ENCODE data around the gene SNRPB2. TPM values are rescaled to one million over a fixed set of nuclear protein-coding genes. Genes with fewer than 3 reads are reported as not detected.

SNRPB2 gene
- total and polyA plus RNA-seq, 9 of the 15 experiments (the other 6 are each of a cell fraction or from before 2014, with no cell fraction given), result 40.0 to 131 (median 89.4) TPM

- no peak for TF ChIP-seq ZNF561 (CRISPR knock-in tag; conservative IDR thresholded peaks at IDR 0.05)
- TF ChIP-seq ETV5 (CRISPR knock-in tag; IDR thresholded peaks at IDR 0.05; ENCODE audit: low read depth), result peak; percentile 93
- TF ChIP-seq THRA (IDR thresholded peaks at IDR 0.05), result no peak
- TF ChIP-seq ZNF639 (CRISPR knock-in tag; conservative IDR thresholded peaks at IDR 0.05 in 1 of 2, IDR thresholded peaks at IDR 0.05 in 1 of 2), result 0 out of 4 replicates have a peak, but pooled peaks of 1 of the 2 experiments have one; percentile 29
- TF ChIP-seq NFIC (IDR thresholded peaks at IDR 0.05), result no peak
- TF ChIP-seq SMAD4 (CRISPR knock-in tag; conservative IDR thresholded peaks at IDR 0.05), result peak; percentile 84
Observed at GRCh38 chr20:16729565-16730460, at the start of gene SNRPB2 (continued).

GRCh38 chr20:16684416-16684815 lies 45.4 kb upstream of the SNRPB2 start:
- DNase-seq (ENCODE audit: extremely low read depth in 1 of 4, low spot score in 3 of 4) (no peak), ATAC-seq (no peak), FAIRE-seq (no peak)
- Histone ChIP-seq H4K20me1 (replicated peaks; ENCODE audit: control insufficient read depth, insufficient read depth, low read length) (no peaks in the 10 kb centered on the region), H3K4me3 (no peak overlapping the region), H3K36me3 (ENCODE audit: control insufficient read depth, insufficient read depth, low read length) (no peaks in the 10 kb centered on the region), H2AFZ (ENCODE audit: low read depth, low read length) (no peak overlapping the region), H3K79me2 (ENCODE audit: control insufficient read depth, insufficient read depth, low read length) (no peaks in the 10 kb centered on the region), H3K4me2 (ENCODE audit: insufficient read depth, low read length) (no peak overlapping the region), H3K9ac (ENCODE audit: insufficient read depth in 1 of 2, low read depth in 2 of 2, low read length in 2 of 2) (no peak overlapping the region), H3K4me1 (replicated peaks in 1 of 2; ENCODE audit: control insufficient read depth in 2 of 2, insufficient read depth in 2 of 2, low read length in 2 of 2) (no peaks in the 10 kb centered on the region), H3K27ac (ENCODE audit: extremely low read depth, low read depth, low read length) (no peak overlapping the region), H3K27me3 (ENCODE audit: control insufficient read depth in 2 of 2, insufficient read depth in 2 of 2, low read length in 2 of 2) (no peaks in the 10 kb centered on the region), H3K9me3 (replicated peaks; ENCODE audit: control insufficient read depth, insufficient read depth, low read depth, low read length) (no peaks in the 10 kb centered on the region), H3K9me1 (ENCODE audit: control insufficient read depth, insufficient read depth, low read length) (no peaks in the 10 kb centered on the region)
- BruUV-seq (replicated peaks), result no TSS peak
- 8% methylated on average over 2 of the region's 2 CpGs for WGBS (ENCODE audit: insufficient coverage, low coverage, missing lambda C conversion rate)
- CTCF ChIA-PET (ENCODE audit: low intra/inter-chr PET ratio), result no interaction called here
- intact Hi-C loops (cut with micrococcal nuclease) (no loop called here), in situ Hi-C loops (cut with MboI) (no loop called here)
- POLR2A ChIA-PET, result no interaction called here
- TF ChIP-seq, protein P1, sequence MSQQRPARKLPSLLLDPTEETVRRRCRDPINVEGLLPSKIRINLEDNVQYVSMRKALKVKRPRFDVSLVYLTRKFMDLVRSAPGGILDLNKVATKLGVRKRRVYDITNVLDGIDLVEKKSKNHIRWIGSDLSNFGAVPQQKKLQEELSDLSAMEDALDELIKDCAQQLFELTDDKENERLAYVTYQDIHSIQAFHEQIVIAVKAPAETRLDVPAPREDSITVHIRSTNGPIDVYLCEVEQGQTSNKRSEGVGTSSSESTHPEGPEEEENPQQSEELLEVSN (IDR thresholded peaks at IDR 0.05; ENCODE audit: borderline replicate concordance in 1 of 2, extremely low read depth in 1 of 2, insufficient read depth in 1 of 2, insufficient read length in 1 of 2, low read depth in 1 of 2, low read length in 1 of 2, poor library complexity in 1 of 2, severe bottlenecking in 1 of 2), result no peak
- TF ChIP-seq EZH2 (IDR thresholded peaks at IDR 0.05; ENCODE audit: borderline replicate concordance, low read depth, low read length), result no peak
- TF ChIP-seq CEBPZ (IDR thresholded peaks at IDR 0.05; ENCODE audit: borderline replicate concordance, low read depth, low read length), result no peak

Measured in K562 (cell line).